Mononuclear cell (primary cell): Measurements from ENCODE around the gene HMMR. TPM values are rescaled to one million over a fixed set of nuclear protein-coding genes. Genes with fewer than 3 reads are reported as not detected.

ENCODE experiments used
- H3K27me3 ChIP-seq: 2 replicates; pipeline ENCODE4 v1.6.0; 2011; ENCODE audit warnings: low read length, control low read depth; ENCODE audit not compliant: insufficient read depth
- H3K4me1 ChIP-seq: 2 replicates; pipeline ENCODE4 v1.5.1; 2011; ENCODE audit warnings: mild to moderate bottlenecking, low read length, control low read depth; ENCODE audit not compliant: insufficient read depth
- H3K4me3 ChIP-seq: 2 replicates; pipeline ENCODE4 v1.5.1; 2011; ENCODE audit warnings: mild to moderate bottlenecking, low read length, moderate library complexity
- H3K9me3 ChIP-seq: 2 replicates; pipeline ENCODE4 v1.5.1; 2011; ENCODE audit warnings: low read depth, mild to moderate bottlenecking, control low read depth, low read length
- total RNA-seq: library from RNA; depleted of rRNA; stranded (reverse); fragments of >200 nt; gene quantifications from one replicate; pipeline ENCODE4 v1.2.3, GENCODE V29; 2012

HMMR gene
- total RNA-seq, 1 donor: 0.84 TPM

- H3K4me1 ChIP-seq: no peaks in the 10 kb centered on the region
- no peaks in the 10 kb centered on the region for H3K27me3 ChIP-seq
- no peaks in the 10 kb centered on the region for H3K9me3 ChIP-seq
- no peak overlapping the region for H3K4me3 ChIP-seq
Observed at GRCh38 chr5:163478982-163479271, 18.5 kb downstream of the HMMR start.

GRCh38 chr5:163489055-163489744, 28.8 kb downstream of the HMMR start:
- Histone ChIP-seq H3K4me1 (no peaks in the 10 kb centered on the region), H3K4me3 (no peak overlapping the region), H3K27me3 (no peaks in the 10 kb centered on the region), H3K9me3 (no peaks in the 10 kb centered on the region)

GRCh38 chr5:163489745-163490075, 29.3 kb downstream of the HMMR start:
- no peaks in the 10 kb centered on the region for H3K27me3 ChIP-seq
- no peak overlapping the region for H3K4me3 ChIP-seq
- no peaks in the 10 kb centered on the region for H3K4me1 ChIP-seq
- H3K9me3 ChIP-seq: no peaks in the 10 kb centered on the region

GRCh38 chr5:163496286-163496685, 35.9 kb downstream of the HMMR start:
- Histone ChIP-seq H3K4me3 (no peak overlapping the region), H3K9me3 (no peaks in the 10 kb centered on the region)

GRCh38 chr5:163497315-163497714, 36.9 kb downstream of the HMMR start:
- Histone ChIP-seq H3K4me1 (peaks cover under 1% of the 10 kb centered on the region), H3K9me3 (no peaks in the 10 kb centered on the region), H3K27me3 (no peaks in the 10 kb centered on the region), H3K4me3 (no peak overlapping the region)

More at GRCh38 chr5:163496286-163496685, 35.9 kb downstream of the HMMR start:
- H3K27me3 ChIP-seq: no peaks in the 10 kb centered on the region
- no peaks in the 10 kb centered on the region for H3K4me1 ChIP-seq

- peaks cover 7% of the 10 kb centered on the region for H3K4me1 ChIP-seq
- H3K9me3 ChIP-seq: no peaks in the 10 kb centered on the region
Observed at GRCh38 chr5:163498886-163499285, 38.5 kb downstream of the HMMR start.

GRCh38 chr5:163502521-163502920, 42.1 kb downstream of the HMMR start:
- peaks cover 21% of the 10 kb centered on the region for H3K4me1 ChIP-seq
- no peaks in the 10 kb centered on the region for H3K27me3 ChIP-seq
- H3K4me3 ChIP-seq: peak overlapping the region; percentile 58
- H3K9me3 ChIP-seq: no peaks in the 10 kb centered on the region

More at GRCh38 chr5:163498886-163499285, 38.5 kb downstream of the HMMR start:
- Histone ChIP-seq H3K27me3 (no peaks in the 10 kb centered on the region), H3K4me3 (no peak overlapping the region)

GRCh38 chr5:163503106-163504078, 43.0 kb downstream of the HMMR start:
- H3K4me3 ChIP-seq: peak overlapping the region; percentile 58
- H3K4me1 ChIP-seq: peaks cover 30% of the 10 kb centered on the region
- H3K9me3 ChIP-seq: no peaks in the 10 kb centered on the region
- no peaks in the 10 kb centered on the region for H3K27me3 ChIP-seq

GRCh38 chr5:163504079-163504931, 43.9 kb downstream of the HMMR start:
- peak overlapping the region; percentile 58 for H3K4me3 ChIP-seq
- H3K27me3 ChIP-seq: no peaks in the 10 kb centered on the region
- no peaks in the 10 kb centered on the region for H3K9me3 ChIP-seq
- H3K4me1 ChIP-seq: peaks cover 35% of the 10 kb centered on the region

- no peaks in the 10 kb centered on the region for H3K9me3 ChIP-seq
- peaks cover 39% of the 10 kb centered on the region for H3K4me1 ChIP-seq
- no peaks in the 10 kb centered on the region for H3K27me3 ChIP-seq
- H3K4me3 ChIP-seq: peak overlapping the region; percentile 58
Observed at GRCh38 chr5:163505049-163505367, 44.6 kb downstream of the HMMR start.

- no peaks in the 10 kb centered on the region for H3K9me3 ChIP-seq
- H3K4me1 ChIP-seq: peaks cover 39% of the 10 kb centered on the region
- no peaks in the 10 kb centered on the region for H3K27me3 ChIP-seq
- H3K4me3 ChIP-seq: peak within 1 kb of the TSS; percentile 58
Observed at GRCh38 chr5:163505368-163506094, 45.1 kb downstream of the HMMR start, which contains the start of gene MAT2B. TSS of gene MAT2B (plus strand) at chr5:163505619. CDS start at chr5:163505687, 68 bp downstream.

- Histone ChIP-seq H3K4me3 (peak overlapping the region; percentile 58), H3K9me3 (no peaks in the 10 kb centered on the region), H3K4me1 (peaks cover 39% of the 10 kb centered on the region), H3K27me3 (no peaks in the 10 kb centered on the region)
Observed at GRCh38 chr5:163506095-163506457, 45.6 kb downstream of the HMMR start.

- Histone ChIP-seq H3K9me3 (no peaks in the 10 kb centered on the region), H3K4me1 (peaks cover 41% of the 10 kb centered on the region), H3K4me3 (peak overlapping the region; percentile 58), H3K27me3 (no peaks in the 10 kb centered on the region)
Observed at GRCh38 chr5:163506726-163507125, 46.3 kb downstream of the HMMR start.

GRCh38 chr5:163508753-163509152, 48.3 kb downstream of the HMMR start:
- Histone ChIP-seq H3K4me3 (no peak overlapping the region), H3K4me1 (peaks cover 45% of the 10 kb centered on the region), H3K27me3 (no peaks in the 10 kb centered on the region), H3K9me3 (no peaks in the 10 kb centered on the region)
